Hepatocyte (in vitro differentiated cells): ENCODE measurements around the gene TMEM8B.

ENCODE experiments used
- CTCF ChIP-seq: fragments of 200-600 bp; sonication (generic); IDR thresholded peaks from 2 replicates; pipeline ENCODE4 v1.5.1; 2016; ENCODE audit warnings: antibody characterized with exemption, mild to moderate bottlenecking; ENCODE audit not compliant: poor library complexity
- EZH2 ChIP-seq: fragments of 200-600 bp; sonication (generic); IDR thresholded peaks from 2 replicates; pipeline ENCODE4 v1.6.1; 2016; ENCODE audit warnings: antibody characterized with exemption, mild to moderate bottlenecking, borderline replicate concordance
- EZH2phosphoT487 ChIP-seq: fragments of 200-600 bp; sonication (generic); IDR thresholded peaks from one replicate; pipeline ENCODE4 v1.6.1; 2018; ENCODE audit warnings: antibody characterized with exemption, mild to moderate bottlenecking, low read depth, moderate library complexity; ENCODE audit not compliant: unreplicated experiment, severe bottlenecking

- no peak for TF ChIP-seq CTCF
- TF ChIP-seq EZH2 = no peak
- no peak for TF ChIP-seq EZH2phosphoT487
Measured at GRCh38 chr9:35899021-35899420, 70.0 kb downstream of the TMEM8B start.
